H9 (cell line): ENCODE data around the gene GMPR. TPM values are rescaled to one million over a fixed set of nuclear protein-coding genes. Genes with fewer than 3 reads are reported as not detected.

ENCODE experiments used
- DNase-seq: peaks from one replicate; pipeline ENCODE4 v3.0.0-alpha.2; 2017
- H2AFZ ChIP-seq: one replicate; pipeline ENCODE4 v1.6.1; 2013; ENCODE audit warnings: mild to moderate bottlenecking, low read length, control low read depth, moderate library complexity
- H2AK5ac ChIP-seq: 2 replicates; pipeline ENCODE4 v1.6.1; 2013; ENCODE audit warnings: low read length, control low read depth, mixed read lengths; ENCODE audit not compliant: insufficient read length
- H2BK120ac ChIP-seq: one replicate; pipeline ENCODE4 v1.6.1; 2013; ENCODE audit warnings: low read depth, mild to moderate bottlenecking, low read length, control low read depth, inconsistent platforms; ENCODE audit not compliant: poor library complexity, severe bottlenecking
- H2BK12ac ChIP-seq: 2 replicates; pipeline ENCODE4 v1.6.1; 2013; ENCODE audit warnings: low read length, control low read depth, mixed read lengths, low read depth; ENCODE audit not compliant: insufficient read length
- H2BK15ac ChIP-seq: 2 replicates; pipeline ENCODE4 v1.6.1; 2013; ENCODE audit warnings: low read depth, low read length, control low read depth
- H2BK20ac ChIP-seq: one replicate; pipeline ENCODE4 v1.6.1; 2013; ENCODE audit warnings: low read depth, mild to moderate bottlenecking, low read length, control low read depth, inconsistent platforms; ENCODE audit not compliant: poor library complexity, severe bottlenecking
- H2BK5ac ChIP-seq: 2 replicates; pipeline ENCODE4 v1.6.1; 2013; ENCODE audit warnings: low read length, control low read depth, mixed read lengths; ENCODE audit not compliant: insufficient read length
- H3K14ac ChIP-seq: 2 replicates; pipeline ENCODE4 v1.6.1; 2013; ENCODE audit warnings: low read length, control low read depth; ENCODE audit not compliant: insufficient read depth
- H3K18ac ChIP-seq: 2 replicates; pipeline ENCODE4 v1.6.1; 2013; ENCODE audit warnings: low read depth, mild to moderate bottlenecking, mixed read lengths, low read length, control low read depth; ENCODE audit not compliant: insufficient read length
- H3K23ac ChIP-seq: 2 replicates; pipeline ENCODE4 v1.6.1; 2013; ENCODE audit warnings: low read length, control low read depth, mixed read lengths, low read depth; ENCODE audit not compliant: insufficient read length
- H3K23me2 ChIP-seq: 2 replicates; pipeline ENCODE4 v1.6.1; 2013; ENCODE audit warnings: low read depth, mild to moderate bottlenecking, mixed read lengths, low read length, control low read depth; ENCODE audit not compliant: insufficient read length, poor library complexity, severe bottlenecking
- H3K27ac ChIP-seq: 2 replicates; pipeline ENCODE4 v1.5.1; 2013; ENCODE audit warnings: low read length, control low read depth, mixed read lengths, low read depth; ENCODE audit not compliant: insufficient read length
- H3K27me3 ChIP-seq: 2 replicates; pipeline ENCODE4 v1.6.1; 2013; ENCODE audit warnings: low read length, control low read depth, inconsistent platforms; ENCODE audit not compliant: insufficient read depth
- H3K4ac ChIP-seq: 2 replicates; pipeline ENCODE4 v1.6.1; 2013; ENCODE audit warnings: low read depth, mild to moderate bottlenecking, control low read depth, inconsistent platforms, low read length, moderate library complexity
- H3K4me1 ChIP-seq: 2 replicates; pipeline ENCODE4 v1.6.1; 2013; ENCODE audit warnings: low read length, control low read depth, inconsistent platforms; ENCODE audit not compliant: insufficient read depth
- H3K4me2 ChIP-seq: 2 replicates; pipeline ENCODE4 v1.6.1; 2013; ENCODE audit warnings: low read length, control low read depth, mixed read lengths; ENCODE audit not compliant: insufficient read length, insufficient read depth
- H3K56ac ChIP-seq: 2 replicates; pipeline ENCODE4 v1.6.1; 2013; ENCODE audit warnings: low read depth, mild to moderate bottlenecking, mixed read lengths, low read length, control low read depth; ENCODE audit not compliant: insufficient read length
- H3K79me1 ChIP-seq: 2 replicates; pipeline ENCODE4 v1.6.1; 2013; ENCODE audit warnings: low read depth, mild to moderate bottlenecking, moderate library complexity, low read length, control low read depth, inconsistent platforms; ENCODE audit not compliant: insufficient read depth, poor library complexity, severe bottlenecking
- H3K79me2 ChIP-seq: 2 replicates; pipeline ENCODE4 v1.6.1; 2013; ENCODE audit warnings: low read length, control low read depth, inconsistent platforms; ENCODE audit not compliant: insufficient read depth
- H3K9ac ChIP-seq: 2 replicates; pipeline ENCODE4 v1.6.1; 2013; ENCODE audit warnings: low read length, control low read depth, mixed read lengths; ENCODE audit not compliant: insufficient read length; ENCODE audit errors: extremely low read depth
- H3K9me3 ChIP-seq: one replicate; pipeline ENCODE4 v1.6.1; 2013; ENCODE audit warnings: low read depth, low read length, inconsistent platforms; ENCODE audit not compliant: control insufficient read depth
- H3T11ph ChIP-seq: one replicate; pipeline ENCODE4 v1.6.1; 2013; ENCODE audit warnings: mild to moderate bottlenecking, low read length, control low read depth, inconsistent platforms
- H4K20me1 ChIP-seq: one replicate; pipeline ENCODE4 v1.6.1; 2013; ENCODE audit not compliant: control insufficient read depth, insufficient read length, insufficient read depth
- H4K5ac ChIP-seq: 2 replicates; pipeline ENCODE4 v1.6.1; 2013; ENCODE audit warnings: low read depth, mild to moderate bottlenecking, mixed read lengths, low read length, control low read depth; ENCODE audit not compliant: insufficient read length
- H4K8ac ChIP-seq: replicated peaks from 2 replicates; pipeline ENCODE4 v1.6.1; 2013; ENCODE audit warnings: low read length, control low read depth, mixed read lengths, low read depth; ENCODE audit not compliant: insufficient read length
- H4K91ac ChIP-seq: 2 replicates; pipeline ENCODE4 v1.6.1; 2013; ENCODE audit warnings: low read depth, mild to moderate bottlenecking, moderate library complexity, mixed read lengths, low read length, control low read depth; ENCODE audit not compliant: insufficient read length
- H3K27ac Mint-ChIP-seq, 3 experiments: 2 replicates in 2 of 3; 3 replicates in 1 of 3; pipeline ENCODE4 v1.8.0; 2020 to 2021; ENCODE audit warnings: mixed read lengths in 3 of 3, mild to moderate bottlenecking in 1 of 3, moderate library complexity in 1 of 3
- H3K27me3 Mint-ChIP-seq: 2 replicates; pipeline ENCODE4 v1.8.0; 2021; ENCODE audit warnings: low read depth, mild to moderate bottlenecking, moderate library complexity, mixed read lengths
- H3K36me3 Mint-ChIP-seq, 3 experiments: 2 replicates in 2 of 3; 3 replicates in 1 of 3; pipeline ENCODE4 v1.8.0; 2020 to 2021; ENCODE audit warnings: low read depth in 3 of 3, mixed read lengths in 3 of 3; ENCODE audit not compliant: insufficient read depth in 1 of 3
- H3K4me1 Mint-ChIP-seq, 2 experiments: 2 replicates each; pipeline ENCODE4 v1.8.0; 2020; ENCODE audit warnings: mixed read lengths in 2 of 2
- H3K4me3 Mint-ChIP-seq, 2 experiments: 2 replicates in 1 of 2; 3 replicates in 1 of 2; pipeline ENCODE4 v1.8.0; 2020 to 2021; ENCODE audit warnings: mild to moderate bottlenecking in 2 of 2, mixed read lengths in 2 of 2, moderate library complexity in 1 of 2
- H3K9me3 Mint-ChIP-seq, 2 experiments: 2 replicates in 1 of 2; 3 replicates in 1 of 2; pipeline ENCODE4 v1.8.0; 2020; ENCODE audit warnings: mild to moderate bottlenecking in 2 of 2, mixed read lengths in 2 of 2, moderate library complexity in 1 of 2
- CTCF ChIP-seq: fragments of 200-600 bp; sonication (generic); conservative IDR thresholded peaks from 3 replicates; pipeline ENCODE4 v1.8.0; 2021; ENCODE audit warnings: antibody characterized with exemption, mild to moderate bottlenecking
- WGBS: extraction: QIAGEN DNeasy Blood & Tissue Kit; methylation state at CpG from one replicate; pipeline ENCODE4 v1.1.7; 2013; ENCODE audit warnings: missing lambda C conversion rate, low lambda C conversion rate, mixed read lengths; ENCODE audit not compliant: insufficient read length; ENCODE audit errors: extremely low coverage; 5-methylcytosine and 5-hydroxymethylcytosine counted together
- total RNA-seq: library from RNA; stranded (reverse); gene quantifications from 2 replicates; pipeline ENCODE4 v1.2.1, GENCODE V29; 2021

GMPR gene
- total RNA-seq, 1 experiment from 2014 or later: 0.70 TPM

- no peak for TF ChIP-seq CTCF
- Histone ChIP-seq H3K18ac (no peak overlapping the region), H2AK5ac (no peak overlapping the region), H2BK15ac (no peak overlapping the region), H2AFZ (no peak overlapping the region), H3K4ac (no peak overlapping the region), H4K20me1 (no peaks in the 10 kb centered on the region), H3K27ac (no peak overlapping the region), H3K9me3 (no peaks in the 10 kb centered on the region), H2BK5ac (no peak overlapping the region), H4K91ac (no peak overlapping the region), H3K4me2 (no peak overlapping the region), H3K79me1 (no peaks in the 10 kb centered on the region), H3K79me2 (no peaks in the 10 kb centered on the region), H3K23me2 (no peaks in the 10 kb centered on the region), H3T11ph (no peak overlapping the region), H2BK12ac (no peak overlapping the region), H3K56ac (no peak overlapping the region), H3K14ac (no peak overlapping the region), H3K4me1 (peaks cover 4% of the 10 kb centered on the region; the same call in 1 of the 2 replicates), H4K5ac (no peak overlapping the region), H3K23ac (no peak overlapping the region), H4K8ac (no peak overlapping the region), H2BK120ac (no peak overlapping the region), H3K9ac (no peak overlapping the region), H3K27me3 (no peaks in the 10 kb centered on the region), H2BK20ac (no peak overlapping the region)
- no peaks in the 10 kb centered on the region for H3K9me3 Mint-ChIP-seq
- H3K4me3 Mint-ChIP-seq: no peak overlapping the region
- peaks cover 8 to 14% of the 10 kb centered on the region in 2 experiments for H3K4me1 Mint-ChIP-seq
- no peak for DNase-seq
- H3K36me3 Mint-ChIP-seq: 0 out of 7 replicates have a peak, but pooled peaks cover 0 to 2% (median 0%) of the 10 kb centered on the region in 3 experiments
- no CpG with 5 or more reads among the region's 2 CpGs for WGBS
- no peak overlapping the region; a peak in 1 of 7 replicates for H3K27ac Mint-ChIP-seq
- peaks cover under 1% of the 10 kb centered on the region; the same call in 1 of the 2 replicates for H3K27me3 Mint-ChIP-seq
Observed at GRCh38 chr6:16251706-16252105, 13.3 kb downstream of the GMPR start.
